Left lobe of liver (tissue), 2 donors: ENCODE results near the gene NOC4L. TPM values are rescaled to one million over a fixed set of nuclear protein-coding genes. Genes with fewer than 3 reads are reported as not detected.
"Not testable (repeated sequence)": the region's sequence is repeated elsewhere in the genome, so short reads cannot be mapped to it uniquely, and the experiment has no call there.

Experiments
- ATAC-seq: fragments of 200-7000 bp; cut with Tn5 transposase; one replicate; pipeline ENCODE4 v1.9.1; 2020; ENCODE audit warnings: mild to moderate bottlenecking, moderate library complexity
- DNase-seq: peaks from one replicate; pipeline ENCODE4 v3.0.0-alpha.2; 2020; ENCODE audit warnings: low spot score
- total RNA-seq: library from RNA; stranded (reverse); gene quantifications from one replicate; pipeline ENCODE4 v1.2.1, GENCODE V29; 2021
- donor health status: DM: no; HTN: no; CAD: no; lungs with moderate emphysema.
- donor health status: DM: no; HTN: yes; CAD: no.

Gene NOC4L
- 9.9 TPM for total RNA-seq

DNA sequence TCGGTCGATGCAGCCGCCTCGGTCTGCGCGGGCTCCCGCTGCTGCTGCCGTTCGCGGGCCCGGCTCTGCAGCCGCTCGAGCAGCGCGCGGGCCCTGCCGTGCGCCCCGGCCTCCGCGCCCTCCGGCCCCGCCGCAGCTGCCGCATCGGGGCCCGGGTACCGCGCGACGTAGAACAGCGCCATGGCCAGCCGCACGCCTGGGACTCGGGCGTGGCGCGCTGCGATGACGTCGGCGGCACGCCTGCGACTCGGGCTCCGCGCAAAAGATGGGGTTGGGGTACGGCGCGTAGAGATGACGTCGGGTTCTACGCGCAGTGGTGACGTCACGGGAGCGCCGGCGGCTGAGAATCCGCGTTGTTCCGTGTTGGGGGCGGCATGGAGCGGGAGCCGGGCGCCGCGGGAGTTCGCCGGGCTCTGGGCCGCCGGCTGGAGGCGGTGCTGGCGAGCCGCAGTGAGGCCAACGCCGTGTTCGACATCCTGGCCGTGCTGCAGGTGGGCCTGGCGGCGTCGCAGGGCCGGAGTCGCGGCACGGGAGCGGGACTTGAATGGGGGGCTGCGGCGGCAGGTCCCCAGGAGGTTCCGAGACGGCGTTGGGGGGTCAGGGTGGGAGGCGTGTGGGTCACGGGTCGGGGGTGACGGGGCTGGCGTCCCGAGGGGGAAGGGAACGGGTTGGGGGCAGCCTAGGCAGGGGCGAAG, at the start of gene NOC4L, which contains the start of gene DDX51:
Gene NOC4L (plus strand): TSS at position 343 of the 695 bp plus-strand sequence. CDS start 32 bp downstream, at position 375.
Gene DDX51 (minus strand): TSS at position 205 of the 695 bp plus-strand sequence. CDS start 23 bp downstream, at position 182.
- ATAC-seq (peak; percentile 84), DNase-seq (peak; percentile 95)

DNA sequence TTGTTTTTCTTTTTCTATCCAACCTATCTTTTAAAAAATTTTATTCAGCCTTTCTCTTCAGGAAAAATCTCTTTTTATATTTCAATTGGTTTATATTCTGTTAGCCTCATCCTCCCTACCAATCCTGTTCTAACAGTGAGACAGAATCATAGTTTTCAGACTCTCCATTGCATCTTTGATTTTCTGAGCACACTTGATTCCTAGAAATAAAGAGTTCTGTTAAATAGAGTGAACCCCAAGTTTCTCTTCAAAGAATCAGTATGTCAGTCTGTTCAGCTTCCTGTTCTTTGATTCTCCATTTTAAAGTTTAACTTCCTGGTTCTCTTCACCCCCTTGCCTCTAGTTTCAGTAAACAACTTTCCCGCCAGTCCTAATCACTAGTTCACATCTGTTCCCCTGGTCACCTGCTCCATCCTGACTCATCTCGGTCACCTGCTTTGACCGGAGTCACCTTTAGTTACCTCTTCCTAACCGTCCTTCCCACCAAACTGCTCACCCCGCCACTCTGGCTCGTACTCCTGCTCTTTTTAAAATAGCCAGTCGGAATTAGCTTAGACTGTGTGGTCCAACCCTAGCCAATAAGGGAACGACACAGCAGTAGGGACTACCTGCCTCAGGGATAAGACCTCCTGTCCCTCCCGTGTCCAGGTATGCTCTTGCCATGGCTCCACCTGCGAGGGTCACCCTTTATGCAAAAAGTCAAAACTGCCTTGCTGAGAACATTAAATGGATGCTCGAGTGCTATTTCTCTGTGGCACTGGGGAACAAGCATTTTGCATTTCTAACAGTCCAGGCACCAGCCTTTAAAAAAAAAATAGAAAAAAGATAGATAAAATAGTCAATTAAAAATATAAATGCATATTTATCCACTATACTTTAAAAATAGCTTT, 48.5 kb upstream of the NOC4L start:
- DNase-seq (peak; percentile 35), ATAC-seq (no peak)

GRCh38 chr12:132099739-132100138, 44.5 kb upstream of the NOC4L start:
- DNase-seq, result peak; percentile 24
- ATAC-seq, result no peak

GRCh38 chr12:132100306-132101065, 43.8 kb upstream of the NOC4L start:
- ATAC-seq (no peak), DNase-seq (peak; percentile 36)

DNA sequence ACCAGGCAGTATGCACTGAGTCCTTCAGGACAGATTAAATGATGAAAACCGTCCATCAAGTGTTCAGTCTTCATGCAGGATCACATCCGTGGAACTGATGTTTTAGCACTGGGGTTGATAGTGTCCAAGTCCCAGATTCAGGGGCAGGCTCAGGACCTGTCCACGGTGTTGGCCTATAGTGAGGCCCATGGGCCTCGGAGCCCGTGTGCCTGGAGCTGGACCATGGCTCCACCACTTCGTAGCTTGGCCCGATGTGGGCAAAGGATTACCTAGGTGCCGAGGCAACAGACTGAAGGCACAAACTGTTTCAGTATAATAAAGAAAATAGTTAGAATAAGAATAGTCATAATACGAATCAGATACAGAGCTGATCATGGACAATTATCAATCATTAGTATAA, 42.0 kb upstream of the NOC4L start:
- no peak for ATAC-seq

GRCh38 chr12:132103072-132103471, 41.2 kb upstream of the NOC4L start:
- not testable (repeated sequence) for DNase-seq, ATAC-seq

More for the DNA sequence above, 42.0 kb upstream of the NOC4L start:
- peak; percentile 14 for DNase-seq

DNA sequence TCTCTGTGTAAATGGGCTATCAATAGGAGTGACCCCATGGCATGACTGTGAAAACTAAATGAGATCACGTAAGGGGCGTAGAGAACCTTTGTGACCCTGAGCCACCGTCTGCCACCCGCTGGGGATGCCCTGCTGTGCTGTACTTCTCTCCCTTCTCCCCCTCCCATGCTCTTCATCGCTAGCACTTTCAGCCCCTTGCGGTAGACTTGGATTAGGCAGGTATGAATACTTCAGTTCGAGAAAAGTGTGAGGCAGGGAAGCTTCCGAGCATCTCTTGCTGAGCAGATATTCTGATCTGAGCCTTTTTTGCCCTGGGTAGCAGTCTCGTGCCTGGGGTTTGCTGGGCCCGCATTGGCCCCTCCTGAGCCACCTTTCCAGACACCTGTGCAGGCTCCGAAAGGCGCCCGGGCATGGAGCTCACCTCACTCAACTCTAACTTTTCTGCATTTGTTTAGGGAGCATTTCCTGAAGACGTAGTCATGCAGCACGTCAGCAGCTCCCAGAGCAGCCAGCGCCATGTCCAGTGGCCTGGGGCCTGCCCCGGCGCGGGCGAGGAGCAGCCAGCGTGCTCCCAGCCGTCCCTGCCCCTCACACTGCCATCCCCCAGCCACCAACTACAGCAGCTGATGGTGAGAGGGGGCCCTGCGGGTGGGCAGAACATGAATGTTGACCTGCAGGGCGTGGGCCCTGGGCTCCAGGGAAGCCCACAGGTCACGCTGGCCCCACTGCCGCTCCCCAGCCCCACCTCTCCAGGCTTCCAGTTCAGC, 40.5 kb upstream of the NOC4L start:
- ATAC-seq, result no peak
- peak; percentile 24 for DNase-seq

- DNase-seq (peak; percentile 31), ATAC-seq (no peak)
Measured at GRCh38 chr12:132105467-132105866, 38.8 kb upstream of the NOC4L start.

DNA sequence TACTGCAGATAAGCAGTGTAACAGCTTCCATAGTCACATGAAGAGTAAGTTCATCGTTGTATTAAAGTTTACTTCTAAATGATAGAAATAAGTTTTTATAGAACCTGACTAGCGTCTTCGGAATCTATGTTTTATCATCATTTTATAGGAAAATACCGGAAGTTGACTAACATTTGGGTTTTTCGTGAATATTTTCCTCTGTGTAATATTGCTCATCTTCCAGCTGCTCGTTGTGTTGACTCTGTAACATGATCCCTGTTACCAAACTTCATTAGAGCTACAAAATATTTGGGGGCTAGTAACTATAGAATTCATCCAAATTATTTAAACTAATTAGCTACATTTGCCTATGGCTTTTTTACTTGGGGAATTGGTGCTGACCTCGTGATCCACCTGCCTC, 37.3 kb upstream of the NOC4L start:
- DNase-seq (no peak), ATAC-seq (no peak)

GRCh38 chr12:132108211-132108832, 35.9 kb upstream of the NOC4L start:
- peak; percentile 32 for DNase-seq
- no peak for ATAC-seq

DNA sequence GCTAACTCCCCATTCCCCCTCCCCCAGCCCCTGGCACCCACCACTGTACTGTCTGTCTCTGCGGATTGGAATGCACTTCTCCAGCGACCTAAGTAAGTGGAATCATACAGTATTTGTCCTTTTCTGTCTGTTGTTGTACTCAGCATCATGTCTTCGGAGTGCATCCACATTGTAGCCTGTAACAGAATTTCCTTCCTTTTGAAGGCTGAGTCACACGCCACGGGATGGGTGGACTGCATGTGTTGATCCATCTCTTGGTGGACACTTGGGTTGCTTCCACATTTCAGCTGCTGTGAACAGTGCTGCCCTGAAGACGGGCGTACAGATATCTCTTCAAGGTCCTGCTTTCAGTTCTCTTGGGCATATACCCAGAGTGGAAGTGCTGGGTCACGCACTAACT, 34.5 kb upstream of the NOC4L start:
- peak; percentile 15 for DNase-seq
- no peak for ATAC-seq

DNA sequence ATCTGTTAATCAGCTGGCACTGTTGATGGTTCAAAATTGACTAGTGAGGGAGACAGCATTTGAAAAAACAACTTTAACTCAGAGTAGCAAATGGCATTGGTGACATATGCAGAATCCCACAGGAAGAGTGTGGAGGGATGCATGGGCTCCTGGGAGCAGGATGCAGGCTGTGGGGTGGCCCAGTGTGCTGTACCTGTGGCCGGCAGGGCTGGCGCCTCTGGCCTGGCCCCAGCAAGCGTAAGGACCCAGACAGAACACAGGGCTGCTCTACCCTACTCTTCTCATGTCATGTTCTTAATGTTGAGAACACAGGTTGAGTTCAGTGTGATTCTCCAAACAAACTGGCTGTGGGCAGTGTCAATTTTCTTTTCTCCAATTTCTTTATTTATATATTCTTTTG, 33.6 kb upstream of the NOC4L start:
- peak; percentile 19 for DNase-seq
- no peak for ATAC-seq

DNA sequence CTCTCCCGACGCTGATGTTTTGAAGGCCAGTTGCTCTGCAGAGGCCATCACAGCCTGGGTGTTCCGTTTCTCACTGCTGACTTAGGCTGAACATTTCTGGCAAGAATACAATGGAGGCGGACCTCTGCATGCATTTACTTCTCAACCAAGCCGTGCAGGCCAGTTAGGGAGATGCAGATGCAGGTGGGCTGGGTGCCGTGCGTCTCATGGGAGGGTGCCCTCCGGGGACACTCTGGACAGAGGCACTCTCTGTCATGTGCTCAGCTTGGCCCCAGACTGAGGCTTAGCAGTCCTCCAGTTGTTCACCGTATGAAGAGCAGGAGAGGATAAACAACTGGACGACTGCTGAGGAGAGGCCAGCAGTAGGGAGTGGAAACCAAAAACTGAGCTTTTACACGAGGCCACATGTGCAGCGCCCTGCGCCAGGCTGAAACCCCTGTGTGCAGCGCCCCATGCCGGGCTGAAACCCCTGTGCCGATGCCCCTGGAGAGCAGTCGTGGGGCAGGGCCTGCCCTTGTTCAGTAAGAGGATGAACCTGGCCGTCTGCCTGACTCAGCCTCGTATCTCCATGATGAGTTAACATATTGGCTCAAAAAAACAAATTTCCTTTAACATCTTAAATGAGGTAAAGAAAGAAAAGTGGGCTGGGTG, 32.5 kb upstream of the NOC4L start:
- peak; percentile 37 for DNase-seq
- no peak for ATAC-seq

DNA sequence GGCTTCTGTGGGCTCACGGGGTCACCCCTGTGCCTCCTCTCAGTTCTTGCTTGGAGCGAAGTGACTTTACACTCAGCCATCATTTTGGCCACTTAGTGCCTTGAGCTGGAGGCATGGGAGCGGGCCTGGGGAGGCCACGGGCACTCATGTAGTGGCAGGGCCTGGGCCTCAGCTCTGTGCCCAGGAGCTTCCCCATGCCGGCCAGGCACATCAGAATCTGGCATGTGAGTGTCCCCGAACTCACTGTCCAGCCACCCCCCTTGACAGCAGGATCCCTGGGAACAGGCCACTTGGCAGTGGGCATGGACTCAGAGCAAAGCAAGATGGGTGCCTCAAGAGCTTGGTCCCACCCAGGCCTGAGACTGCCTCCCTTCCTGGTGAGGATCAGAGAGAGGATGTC, 29.6 kb upstream of the NOC4L start:
- ATAC-seq, result no peak
- DNase-seq, result peak; percentile 28

GRCh38 chr12:132115500-132115899, 28.8 kb upstream of the NOC4L start:
- no peak for DNase-seq
- ATAC-seq, result no peak

- ATAC-seq (peak; percentile 22), DNase-seq (no peak)
Measured at GRCh38 chr12:132116709-132117557, 27.3 kb upstream of the NOC4L start.

- ATAC-seq, result no peak
- DNase-seq, result no peak
Measured at GRCh38 chr12:132117558-132117875, 26.7 kb upstream of the NOC4L start.

GRCh38 chr12:132118876-132119275, 25.4 kb upstream of the NOC4L start:
- ATAC-seq, result peak; percentile 13
- DNase-seq, result no peak

DNA sequence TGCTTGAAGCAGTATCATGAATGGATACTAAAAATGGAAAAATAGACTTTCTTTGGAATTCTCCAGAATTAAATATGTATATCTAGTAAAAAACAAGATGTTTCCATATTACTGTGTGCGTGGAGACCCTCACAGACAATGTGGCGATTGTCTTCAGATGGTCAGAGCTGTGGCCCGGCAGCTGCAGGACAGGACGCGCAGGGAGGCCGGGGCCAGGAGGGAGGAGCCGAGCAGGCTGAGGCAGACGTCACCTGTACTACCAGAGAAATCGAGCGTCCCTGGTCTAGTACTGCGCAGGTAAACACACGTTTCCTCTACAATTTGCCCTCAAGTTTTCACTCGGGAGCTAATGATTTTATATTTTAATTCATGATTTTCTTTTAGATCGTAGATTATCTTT, 23.0 kb upstream of the NOC4L start:
- DNase-seq (no peak), ATAC-seq (no peak)
